ENCODE data around the gene CEP350. TPM values are rescaled to one million over a fixed set of nuclear protein-coding genes. Genes with fewer than 3 reads are reported as not detected.

Gene CEP350
- total and polyA plus RNA-seq, 10 of the 15 experiments (the other 5 are each of a cell fraction or from before 2014, with no cell fraction given) = 5.2 to 46.0 (median 23.1) TPM

GRCh38 chr1:179976970-179977651, 22.5 kb downstream of the CEP350 start (continued):
- TF ChIP-seq, protein P1, sequence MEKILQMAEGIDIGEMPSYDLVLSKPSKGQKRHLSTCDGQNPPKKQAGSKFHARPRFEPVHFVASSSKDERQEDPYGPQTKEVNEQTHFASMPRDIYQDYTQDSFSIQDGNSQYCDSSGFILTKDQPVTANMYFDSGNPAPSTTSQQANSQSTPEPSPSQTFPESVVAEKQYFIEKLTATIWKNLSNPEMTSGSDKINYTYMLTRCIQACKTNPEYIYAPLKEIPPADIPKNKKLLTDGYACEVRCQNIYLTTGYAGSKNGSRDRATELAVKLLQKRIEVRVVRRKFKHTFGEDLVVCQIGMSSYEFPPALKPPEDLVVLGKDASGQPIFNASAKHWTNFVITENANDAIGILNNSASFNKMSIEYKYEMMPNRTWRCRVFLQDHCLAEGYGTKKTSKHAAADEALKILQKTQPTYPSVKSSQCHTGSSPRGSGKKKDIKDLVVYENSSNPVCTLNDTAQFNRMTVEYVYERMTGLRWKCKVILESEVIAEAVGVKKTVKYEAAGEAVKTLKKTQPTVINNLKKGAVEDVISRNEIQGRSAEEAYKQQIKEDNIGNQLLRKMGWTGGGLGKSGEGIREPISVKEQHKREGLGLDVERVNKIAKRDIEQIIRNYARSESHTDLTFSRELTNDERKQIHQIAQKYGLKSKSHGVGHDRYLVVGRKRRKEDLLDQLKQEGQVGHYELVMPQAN (conservative IDR thresholded peaks at IDR 0.05) = no peak
- TF ChIP-seq, protein P2, sequence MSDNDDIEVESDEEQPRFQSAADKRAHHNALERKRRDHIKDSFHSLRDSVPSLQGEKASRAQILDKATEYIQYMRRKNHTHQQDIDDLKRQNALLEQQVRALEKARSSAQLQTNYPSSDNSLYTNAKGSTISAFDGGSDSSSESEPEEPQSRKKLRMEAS (IDR thresholded peaks at IDR 0.05; ENCODE audit: low read depth, low read length) = no peak
- TF ChIP-seq, protein P3, sequence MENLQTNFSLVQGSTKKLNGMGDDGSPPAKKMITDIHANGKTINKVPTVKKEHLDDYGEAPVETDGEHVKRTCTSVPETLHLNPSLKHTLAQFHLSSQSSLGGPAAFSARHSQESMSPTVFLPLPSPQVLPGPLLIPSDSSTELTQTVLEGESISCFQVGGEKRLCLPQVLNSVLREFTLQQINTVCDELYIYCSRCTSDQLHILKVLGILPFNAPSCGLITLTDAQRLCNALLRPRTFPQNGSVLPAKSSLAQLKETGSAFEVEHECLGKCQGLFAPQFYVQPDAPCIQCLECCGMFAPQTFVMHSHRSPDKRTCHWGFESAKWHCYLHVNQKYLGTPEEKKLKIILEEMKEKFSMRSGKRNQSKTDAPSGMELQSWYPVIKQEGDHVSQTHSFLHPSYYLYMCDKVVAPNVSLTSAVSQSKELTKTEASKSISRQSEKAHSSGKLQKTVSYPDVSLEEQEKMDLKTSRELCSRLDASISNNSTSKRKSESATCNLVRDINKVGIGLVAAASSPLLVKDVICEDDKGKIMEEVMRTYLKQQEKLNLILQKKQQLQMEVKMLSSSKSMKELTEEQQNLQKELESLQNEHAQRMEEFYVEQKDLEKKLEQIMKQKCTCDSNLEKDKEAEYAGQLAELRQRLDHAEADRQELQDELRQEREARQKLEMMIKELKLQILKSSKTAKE (IDR thresholded peaks at IDR 0.05; ENCODE audit: low read depth, poor library complexity, severe bottlenecking) = no peak
- TF ChIP-seq, protein P4, sequence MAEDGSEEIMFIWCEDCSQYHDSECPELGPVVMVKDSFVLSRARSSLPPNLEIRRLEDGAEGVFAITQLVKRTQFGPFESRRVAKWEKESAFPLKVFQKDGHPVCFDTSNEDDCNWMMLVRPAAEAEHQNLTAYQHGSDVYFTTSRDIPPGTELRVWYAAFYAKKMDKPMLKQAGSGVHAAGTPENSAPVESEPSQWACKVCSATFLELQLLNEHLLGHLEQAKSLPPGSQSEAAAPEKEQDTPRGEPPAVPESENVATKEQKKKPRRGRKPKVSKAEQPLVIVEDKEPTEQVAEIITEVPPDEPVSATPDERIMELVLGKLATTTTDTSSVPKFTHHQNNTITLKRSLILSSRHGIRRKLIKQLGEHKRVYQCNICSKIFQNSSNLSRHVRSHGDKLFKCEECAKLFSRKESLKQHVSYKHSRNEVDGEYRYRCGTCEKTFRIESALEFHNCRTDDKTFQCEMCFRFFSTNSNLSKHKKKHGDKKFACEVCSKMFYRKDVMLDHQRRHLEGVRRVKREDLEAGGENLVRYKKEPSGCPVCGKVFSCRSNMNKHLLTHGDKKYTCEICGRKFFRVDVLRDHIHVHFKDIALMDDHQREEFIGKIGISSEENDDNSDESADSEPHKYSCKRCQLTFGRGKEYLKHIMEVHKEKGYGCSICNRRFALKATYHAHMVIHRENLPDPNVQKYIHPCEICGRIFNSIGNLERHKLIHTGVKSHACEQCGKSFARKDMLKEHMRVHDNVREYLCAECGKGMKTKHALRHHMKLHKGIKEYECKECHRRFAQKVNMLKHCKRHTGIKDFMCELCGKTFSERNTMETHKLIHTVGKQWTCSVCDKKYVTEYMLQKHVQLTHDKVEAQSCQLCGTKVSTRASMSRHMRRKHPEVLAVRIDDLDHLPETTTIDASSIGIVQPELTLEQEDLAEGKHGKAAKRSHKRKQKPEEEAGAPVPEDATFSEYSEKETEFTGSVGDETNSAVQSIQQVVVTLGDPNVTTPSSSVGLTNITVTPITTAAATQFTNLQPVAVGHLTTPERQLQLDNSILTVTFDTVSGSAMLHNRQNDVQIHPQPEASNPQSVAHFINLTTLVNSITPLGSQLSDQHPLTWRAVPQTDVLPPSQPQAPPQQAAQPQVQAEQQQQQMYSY (CRISPR knock-in tag; IDR thresholded peaks at IDR 0.05) = no peak
- TF ChIP-seq ESRRA (IDR thresholded peaks at IDR 0.05; ENCODE audit: low read length) (no peak), ZNF217 (IDR thresholded peaks at IDR 0.05) (no peak), GABPA (IDR thresholded peaks at IDR 0.05; ENCODE audit: low read depth) (no peak), RAD51 (IDR thresholded peaks at IDR 0.05) (no peak), LARP7 (IDR thresholded peaks at IDR 0.05) (no peak)
- TF ChIP-seq, protein P5, sequence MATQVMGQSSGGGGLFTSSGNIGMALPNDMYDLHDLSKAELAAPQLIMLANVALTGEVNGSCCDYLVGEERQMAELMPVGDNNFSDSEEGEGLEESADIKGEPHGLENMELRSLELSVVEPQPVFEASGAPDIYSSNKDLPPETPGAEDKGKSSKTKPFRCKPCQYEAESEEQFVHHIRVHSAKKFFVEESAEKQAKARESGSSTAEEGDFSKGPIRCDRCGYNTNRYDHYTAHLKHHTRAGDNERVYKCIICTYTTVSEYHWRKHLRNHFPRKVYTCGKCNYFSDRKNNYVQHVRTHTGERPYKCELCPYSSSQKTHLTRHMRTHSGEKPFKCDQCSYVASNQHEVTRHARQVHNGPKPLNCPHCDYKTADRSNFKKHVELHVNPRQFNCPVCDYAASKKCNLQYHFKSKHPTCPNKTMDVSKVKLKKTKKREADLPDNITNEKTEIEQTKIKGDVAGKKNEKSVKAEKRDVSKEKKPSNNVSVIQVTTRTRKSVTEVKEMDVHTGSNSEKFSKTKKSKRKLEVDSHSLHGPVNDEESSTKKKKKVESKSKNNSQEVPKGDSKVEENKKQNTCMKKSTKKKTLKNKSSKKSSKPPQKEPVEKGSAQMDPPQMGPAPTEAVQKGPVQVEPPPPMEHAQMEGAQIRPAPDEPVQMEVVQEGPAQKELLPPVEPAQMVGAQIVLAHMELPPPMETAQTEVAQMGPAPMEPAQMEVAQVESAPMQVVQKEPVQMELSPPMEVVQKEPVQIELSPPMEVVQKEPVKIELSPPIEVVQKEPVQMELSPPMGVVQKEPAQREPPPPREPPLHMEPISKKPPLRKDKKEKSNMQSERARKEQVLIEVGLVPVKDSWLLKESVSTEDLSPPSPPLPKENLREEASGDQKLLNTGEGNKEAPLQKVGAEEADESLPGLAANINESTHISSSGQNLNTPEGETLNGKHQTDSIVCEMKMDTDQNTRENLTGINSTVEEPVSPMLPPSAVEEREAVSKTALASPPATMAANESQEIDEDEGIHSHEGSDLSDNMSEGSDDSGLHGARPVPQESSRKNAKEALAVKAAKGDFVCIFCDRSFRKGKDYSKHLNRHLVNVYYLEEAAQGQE (IDR thresholded peaks at IDR 0.05; ENCODE audit: low read depth, low read length) = no peak

Data from GM12878 (cell line).